Measurements from ENCODE around the gene SLC22A25.
"Not testable (repeated sequence)": the region's sequence is repeated elsewhere in the genome, so short reads cannot be mapped to it uniquely, and the experiment has no call there.

The SLC22A25 gene

GRCh38 chr11:63235471-63236461, 7.6 kb downstream of the SLC22A25 start:
- not testable (repeated sequence) for DNase-seq (ENCODE audit: low spot score)

GRCh38 chr11:63229815-63230214, 13.6 kb downstream of the SLC22A25 start:
- DNase-seq (ENCODE audit: low spot score) = no peak

GRCh38 chr11:63227521-63228107, 15.8 kb downstream of the SLC22A25 start:
- DNase-seq (ENCODE audit: low spot score) = no peak

- no peak for DNase-seq (ENCODE audit: low spot score)
Observed at GRCh38 chr11:63226488-63227114, 16.8 kb downstream of the SLC22A25 start.

GRCh38 chr11:63214093-63214492, 29.3 kb downstream of the SLC22A25 start:
- no peak for DNase-seq (ENCODE audit: low spot score)

GRCh38 chr11:63212742-63213141, 30.7 kb downstream of the SLC22A25 start:
- no peak for DNase-seq (ENCODE audit: low spot score)

- no peak for DNase-seq (ENCODE audit: low spot score)
Observed at GRCh38 chr11:63210111-63210510, 33.3 kb downstream of the SLC22A25 start.

Data from Ammon's horn (tissue), 1 donor.